Activated T-helper 17 cell treated with anti-CD3 and anti-CD28 coated beads, Interleukin-2, amount 50 U/mL, for 72 hours (primary cell): ENCODE data around the gene MAST4. TPM values are rescaled to one million over a fixed set of nuclear protein-coding genes. Genes with fewer than 3 reads are reported as not detected.
"Not testable (repeated sequence)": the region's sequence is repeated elsewhere in the genome, so short reads cannot be mapped to it uniquely, and the experiment has no call there.

Source experiments
- ATAC-seq: fragments of 150-1000 bp; cut with Tn5 transposase; replicated peaks from 2 replicates; pipeline ENCODE4 v1.10.0; 2021; ENCODE audit warnings: mild to moderate bottlenecking, moderate library complexity
- H3K27ac Mint-ChIP-seq: one replicate; pipeline ENCODE4 v1.8.0; 2022; ENCODE audit warnings: mixed read lengths
- H3K27me3 Mint-ChIP-seq: one replicate; pipeline ENCODE4 v1.8.0; 2022; ENCODE audit warnings: mixed read lengths
- H3K36me3 Mint-ChIP-seq: one replicate; pipeline ENCODE4 v1.8.0; 2022; ENCODE audit warnings: low read depth, mild to moderate bottlenecking, mixed read lengths
- H3K4me1 Mint-ChIP-seq: one replicate; pipeline ENCODE4 v1.8.0; 2022; ENCODE audit warnings: mixed read lengths
- H3K4me3 Mint-ChIP-seq: one replicate; pipeline ENCODE4 v1.8.0; 2022; ENCODE audit warnings: mild to moderate bottlenecking, mixed read lengths
- H3K9me3 Mint-ChIP-seq: one replicate; pipeline ENCODE4 v1.8.0; 2022; ENCODE audit warnings: mixed read lengths
- total RNA-seq, 2 donors: library from RNA; stranded (reverse); gene quantifications; one replicate each; pipeline ENCODE4 v1.2.3, GENCODE V29; 2022

The MAST4 gene
- total RNA-seq, 2 donors from 2014 or later, result 42.1 to 103 TPM

DNA sequence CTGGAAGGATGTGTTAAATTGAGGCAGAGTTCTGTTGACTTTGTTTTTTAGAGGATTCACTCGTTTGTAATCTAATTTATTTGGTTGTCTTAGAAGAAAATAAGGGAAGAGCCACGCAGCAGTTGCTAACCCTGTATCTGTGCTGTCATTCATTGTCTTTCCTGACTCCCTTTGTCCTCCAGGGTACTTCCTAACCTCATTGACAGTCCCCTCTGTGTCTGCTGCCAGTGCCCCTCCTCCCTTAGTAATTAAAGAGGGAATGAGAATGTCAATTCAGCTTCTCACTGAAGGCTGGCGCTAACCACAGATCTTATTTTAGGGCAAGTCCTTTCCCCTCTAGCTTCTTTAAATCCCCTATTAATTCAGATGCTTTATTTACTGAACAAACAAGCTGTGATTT, 84.0 kb downstream of the MAST4 start:
- no peak for ATAC-seq
- H3K4me3 Mint-ChIP-seq, result no peak overlapping the region
- H3K27ac Mint-ChIP-seq, result no peak overlapping the region
- no peaks in the 10 kb centered on the region for H3K36me3 Mint-ChIP-seq
- H3K27me3 Mint-ChIP-seq, result peaks cover 12% of the 10 kb centered on the region
- H3K4me1 Mint-ChIP-seq, result no peaks in the 10 kb centered on the region
- no peaks in the 10 kb centered on the region for H3K9me3 Mint-ChIP-seq

DNA sequence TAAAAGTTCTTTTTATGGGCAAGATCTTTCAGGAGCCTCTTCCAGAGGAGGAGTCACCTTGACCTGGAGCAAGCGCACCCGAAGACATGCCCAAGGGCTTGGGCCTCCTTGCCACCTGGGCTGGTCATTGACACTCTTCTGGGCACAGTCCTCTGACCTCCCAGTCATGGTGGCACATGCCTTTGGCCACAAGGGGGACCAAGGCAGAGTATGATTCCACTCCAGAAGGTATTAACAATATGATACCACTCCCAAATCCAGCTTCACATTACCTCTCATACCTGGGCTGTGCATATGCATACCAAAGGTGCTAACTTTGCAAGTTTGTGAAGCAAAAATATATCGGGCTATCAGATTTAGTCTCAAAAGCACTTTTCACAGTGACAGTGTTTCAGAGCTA, 84.6 kb downstream of the MAST4 start:
- Mint-ChIP-seq H3K4me3 (no peak overlapping the region), H3K27ac (no peak overlapping the region), H3K27me3 (peaks cover 6% of the 10 kb centered on the region), H3K36me3 (no peaks in the 10 kb centered on the region), H3K9me3 (no peaks in the 10 kb centered on the region), H3K4me1 (no peaks in the 10 kb centered on the region)
- ATAC-seq, result no peak

DNA sequence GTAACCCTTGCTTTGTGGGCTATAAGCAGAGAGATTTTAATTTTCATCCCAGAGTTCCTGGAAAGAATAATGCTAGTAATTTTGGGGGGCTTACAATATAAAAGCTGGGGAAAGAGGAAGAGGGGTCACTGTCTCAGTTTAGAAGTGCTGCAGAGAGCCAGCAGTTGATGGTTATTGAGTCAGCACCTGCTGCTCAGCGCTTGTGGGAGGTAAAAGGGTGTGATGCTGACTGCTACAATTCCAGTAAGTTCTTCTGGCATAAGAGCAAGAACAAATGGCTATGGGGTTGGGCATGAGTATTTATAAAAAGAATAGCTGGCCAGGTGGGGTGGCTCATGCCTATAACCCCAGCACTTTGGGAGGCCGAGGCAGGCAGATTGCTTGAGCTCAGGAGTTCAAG, 88.5 kb downstream of the MAST4 start:
- no peak for ATAC-seq
- H3K4me1 Mint-ChIP-seq, result no peaks in the 10 kb centered on the region
- no peaks in the 10 kb centered on the region for H3K36me3 Mint-ChIP-seq
- no peaks in the 10 kb centered on the region for H3K9me3 Mint-ChIP-seq
- no peak overlapping the region for H3K4me3 Mint-ChIP-seq
- H3K27ac Mint-ChIP-seq, result no peak overlapping the region
- peaks cover 3% of the 10 kb centered on the region for H3K27me3 Mint-ChIP-seq

DNA sequence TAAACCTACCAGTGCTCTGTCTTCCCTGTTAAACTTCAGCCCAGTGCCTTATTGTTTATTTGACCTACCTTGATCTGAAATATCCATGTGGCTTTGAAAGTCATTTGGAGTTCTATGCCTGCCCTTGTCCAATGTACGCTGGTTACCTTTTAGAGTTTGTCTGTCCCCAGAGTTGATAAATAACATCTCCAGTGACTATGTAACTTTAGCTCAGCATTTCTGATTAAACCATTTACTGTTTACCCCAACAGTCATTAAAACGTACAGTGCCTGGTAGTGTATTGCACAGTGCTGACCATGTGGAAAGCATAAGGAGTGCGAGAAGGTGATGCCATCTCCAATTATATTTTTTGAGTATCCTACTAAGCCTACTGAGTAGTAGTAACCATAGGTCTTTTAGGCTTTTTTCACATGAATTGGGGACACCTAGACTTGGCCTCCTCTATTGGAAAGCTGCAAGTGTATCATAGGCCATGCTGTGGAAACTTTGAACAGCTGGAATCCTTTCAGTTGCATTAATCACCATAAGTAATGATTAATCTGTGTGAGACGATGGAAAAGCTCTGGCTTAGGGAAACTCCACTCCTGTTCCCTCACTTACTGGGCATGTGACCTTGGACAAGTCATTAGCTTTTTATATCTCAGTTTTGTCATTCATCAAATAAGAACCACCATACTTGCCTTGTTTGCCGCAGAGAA, 93.5 kb downstream of the MAST4 start:
- no peak overlapping the region for H3K27ac Mint-ChIP-seq
- H3K9me3 Mint-ChIP-seq, result no peaks in the 10 kb centered on the region
- H3K4me1 Mint-ChIP-seq, result no peaks in the 10 kb centered on the region
- no peaks in the 10 kb centered on the region for H3K36me3 Mint-ChIP-seq
- ATAC-seq, result no peak
- H3K27me3 Mint-ChIP-seq, result peaks cover 11% of the 10 kb centered on the region
- H3K4me3 Mint-ChIP-seq, result no peak overlapping the region

DNA sequence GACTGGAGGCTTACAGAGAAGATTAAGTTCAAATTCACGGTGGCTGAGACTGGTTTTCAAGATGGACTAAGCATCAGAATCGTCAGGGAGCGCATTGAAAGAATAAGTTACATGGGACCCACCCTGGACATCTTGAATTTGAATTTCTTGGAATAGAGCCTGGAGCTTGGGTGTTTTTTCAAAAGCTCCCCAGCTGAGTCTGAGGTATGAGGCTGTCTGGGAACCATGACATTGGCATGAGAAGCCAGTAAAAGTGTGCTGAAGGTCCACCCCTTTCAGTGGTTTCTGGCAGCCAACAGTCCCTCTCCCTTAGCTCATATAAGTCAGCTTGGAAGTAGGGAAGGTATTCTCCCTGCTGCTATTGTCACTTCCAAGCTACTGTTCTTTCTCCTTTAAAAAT, 97.8 kb downstream of the MAST4 start:
- Mint-ChIP-seq H3K4me1 (no peaks in the 10 kb centered on the region), H3K36me3 (no peaks in the 10 kb centered on the region), H3K27ac (no peak overlapping the region)

DNA sequence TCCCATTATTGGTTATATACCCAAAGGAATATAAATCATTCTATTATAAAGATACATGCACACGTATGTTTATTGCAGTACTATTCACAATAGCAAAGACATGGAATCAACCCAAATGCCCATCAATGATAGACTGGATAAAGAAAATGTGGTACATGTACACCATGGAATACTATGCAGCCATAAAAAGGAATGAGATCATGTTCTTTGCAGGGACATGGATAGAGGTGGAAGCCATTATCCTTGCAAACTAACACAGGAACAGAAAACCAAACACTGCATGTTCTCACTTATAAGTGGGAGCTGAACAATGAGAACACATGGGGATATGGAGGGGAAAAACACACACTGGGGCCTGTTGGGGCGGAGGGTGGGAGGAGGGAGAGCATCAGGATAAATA, 99.6 kb downstream of the MAST4 start:
- not testable (repeated sequence) for H3K36me3 Mint-ChIP-seq, ATAC-seq, H3K9me3 Mint-ChIP-seq, H3K27ac Mint-ChIP-seq, H3K4me1 Mint-ChIP-seq, H3K4me3 Mint-ChIP-seq
- peaks cover 31% of the 10 kb centered on the region for H3K27me3 Mint-ChIP-seq

More for the DNA sequence above, 97.8 kb downstream of the MAST4 start:
- Mint-ChIP-seq H3K9me3 (no peaks in the 10 kb centered on the region), H3K27me3 (peaks cover 26% of the 10 kb centered on the region), H3K4me3 (no peak overlapping the region)
- no peak for ATAC-seq

DNA sequence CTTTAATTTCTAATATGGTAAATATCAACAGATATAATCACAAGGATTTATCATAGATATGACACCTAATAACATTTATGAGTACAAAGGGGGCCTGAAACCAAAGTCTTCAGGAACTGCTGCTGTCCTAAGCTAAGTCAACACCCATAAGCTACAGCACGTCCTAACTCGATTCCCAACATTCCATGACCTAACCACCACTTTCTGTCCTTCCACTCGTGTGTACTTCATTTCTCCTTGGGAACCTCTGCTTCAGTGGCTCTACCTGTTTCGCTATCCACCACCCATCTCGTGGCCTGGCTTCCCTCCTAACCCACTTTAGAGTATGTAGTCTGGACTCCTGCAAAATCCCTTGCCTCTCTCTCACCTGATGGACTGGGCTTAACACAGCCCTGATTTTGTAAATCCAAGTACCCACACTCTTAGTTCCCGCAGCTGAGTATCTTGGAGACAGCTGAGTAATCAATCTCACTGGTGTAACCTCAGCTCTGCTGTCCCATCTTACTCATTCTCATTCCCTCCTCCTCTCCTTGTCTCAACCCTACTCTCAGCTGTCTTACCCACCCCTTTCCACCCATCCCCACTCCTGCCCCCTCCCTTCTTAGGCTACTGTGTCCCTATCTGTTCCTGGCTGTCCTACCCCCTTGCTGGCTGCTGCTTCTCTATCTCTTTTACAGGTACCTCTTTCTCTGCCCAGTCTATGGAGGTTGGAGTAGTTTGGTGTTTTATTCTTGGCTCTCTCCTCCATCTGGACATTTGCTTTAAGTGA, 101.8 kb downstream of the MAST4 start:
- H3K4me1 Mint-ChIP-seq, result no peaks in the 10 kb centered on the region
- H3K27me3 Mint-ChIP-seq, result peaks cover 32% of the 10 kb centered on the region
- no peak overlapping the region for H3K4me3 Mint-ChIP-seq
- no peaks in the 10 kb centered on the region for H3K36me3 Mint-ChIP-seq
- no peak for ATAC-seq
- no peak overlapping the region for H3K27ac Mint-ChIP-seq
- H3K9me3 Mint-ChIP-seq, result no peaks in the 10 kb centered on the region

DNA sequence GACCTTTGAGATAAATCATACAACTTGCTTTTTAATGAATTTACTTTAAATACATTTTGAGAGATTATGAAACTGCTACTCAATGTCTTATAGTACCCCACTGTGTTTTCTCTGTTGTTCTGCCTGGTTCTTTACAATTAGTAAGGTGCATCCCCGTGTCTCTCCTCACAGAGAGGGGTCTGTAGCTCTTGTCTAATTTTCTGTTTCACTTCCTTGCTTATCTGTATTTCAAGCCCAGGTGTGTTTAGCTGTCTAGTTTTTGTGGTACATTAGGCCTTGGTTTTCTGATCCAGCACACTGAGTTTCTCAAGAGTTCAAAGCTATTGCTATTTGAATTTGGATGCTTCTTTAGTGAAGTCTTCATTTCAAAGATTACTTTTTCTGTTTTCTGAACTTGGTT, 105.1 kb downstream of the MAST4 start:
- Mint-ChIP-seq H3K4me1 (no peaks in the 10 kb centered on the region), H3K27ac (no peak overlapping the region), H3K4me3 (no peak overlapping the region), H3K9me3 (no peaks in the 10 kb centered on the region), H3K27me3 (peaks cover 26% of the 10 kb centered on the region), H3K36me3 (no peaks in the 10 kb centered on the region)
- ATAC-seq, result no peak

DNA sequence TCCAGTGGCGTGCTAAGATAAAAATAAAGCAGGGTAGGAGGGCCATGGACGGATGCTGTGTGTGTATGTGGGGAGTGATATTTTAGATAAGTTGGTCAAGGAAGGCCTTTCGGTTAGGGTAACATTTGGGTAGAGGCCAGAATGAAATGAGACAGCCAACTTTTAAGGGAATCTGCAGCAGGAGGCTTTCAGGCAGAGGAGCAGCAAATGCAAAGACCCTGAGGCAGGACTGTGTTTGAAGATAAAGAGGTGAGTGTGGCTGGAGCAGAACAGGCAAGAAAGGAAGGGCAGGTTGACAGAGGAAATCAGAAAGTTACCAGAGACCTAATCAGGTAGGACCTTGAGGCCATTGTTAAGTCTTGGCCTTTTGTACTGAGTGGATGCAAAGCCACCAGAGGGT, 106.2 kb downstream of the MAST4 start:
- Mint-ChIP-seq H3K4me1 (no peaks in the 10 kb centered on the region), H3K27ac (no peak overlapping the region), H3K9me3 (peaks cover 3% of the 10 kb centered on the region), H3K4me3 (no peak overlapping the region), H3K36me3 (no peaks in the 10 kb centered on the region), H3K27me3 (peaks cover 28% of the 10 kb centered on the region)
- no peak for ATAC-seq

DNA sequence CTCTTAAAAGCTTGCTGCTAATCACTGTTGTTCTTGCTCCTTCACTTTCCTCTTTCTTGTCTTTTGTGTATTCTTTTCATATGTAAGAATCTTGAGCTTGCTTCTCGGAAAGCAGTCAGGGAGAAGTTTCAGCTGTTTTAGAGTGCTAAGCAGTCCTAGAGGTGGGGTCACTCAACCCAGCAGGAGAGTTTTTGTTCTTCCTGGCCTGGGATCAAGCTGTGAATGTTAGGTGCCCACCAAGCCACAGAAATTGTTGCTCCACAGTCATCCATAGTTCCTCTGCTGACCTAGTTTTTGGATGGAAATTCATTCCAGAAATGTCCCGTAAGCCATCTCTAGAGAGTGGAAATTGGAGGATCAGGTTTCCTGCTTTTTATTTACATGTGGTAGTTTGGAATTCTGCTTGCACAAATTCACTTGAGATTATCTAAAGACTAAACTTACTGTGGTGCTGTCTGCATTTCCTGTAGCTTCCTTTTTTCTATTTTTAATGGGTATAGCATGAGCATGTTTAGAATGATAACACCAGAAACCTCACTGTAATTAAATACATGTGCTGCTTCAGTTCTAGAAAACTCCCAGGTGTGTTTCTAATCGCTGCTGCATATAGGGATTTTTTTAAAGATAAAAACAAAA, 108.7 kb downstream of the MAST4 start:
- Mint-ChIP-seq H3K27me3 (peaks cover 16% of the 10 kb centered on the region), H3K9me3 (peaks cover 4% of the 10 kb centered on the region), H3K36me3 (no peaks in the 10 kb centered on the region), H3K27ac (no peak overlapping the region), H3K4me3 (no peak overlapping the region), H3K4me1 (no peaks in the 10 kb centered on the region)
- ATAC-seq, result no peak

DNA sequence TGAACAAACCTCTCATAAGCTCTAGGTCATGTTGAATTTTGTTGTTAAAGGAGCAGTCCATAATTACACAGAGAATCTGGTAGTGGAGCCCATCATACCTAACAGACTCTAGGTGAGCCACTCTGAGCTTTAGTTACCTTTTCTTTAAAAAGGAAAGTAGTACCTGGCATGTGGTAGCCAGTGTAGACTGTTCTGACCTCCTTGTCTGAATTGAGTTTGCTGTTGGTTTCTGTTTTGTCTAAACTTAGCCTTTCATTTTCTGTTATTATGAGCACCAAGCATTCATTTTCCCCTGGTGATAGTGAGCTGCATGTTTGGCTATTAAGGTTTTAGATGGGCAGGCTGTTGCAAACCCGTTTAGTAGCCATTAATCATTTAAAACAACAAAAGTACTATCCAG, 112.2 kb downstream of the MAST4 start:
- no peak overlapping the region for H3K27ac Mint-ChIP-seq
- H3K9me3 Mint-ChIP-seq, result peaks cover 11% of the 10 kb centered on the region
- ATAC-seq, result peak; percentile 37
- H3K36me3 Mint-ChIP-seq, result no peaks in the 10 kb centered on the region
- H3K4me1 Mint-ChIP-seq, result no peaks in the 10 kb centered on the region
- H3K4me3 Mint-ChIP-seq, result no peak overlapping the region
- peaks cover 21% of the 10 kb centered on the region for H3K27me3 Mint-ChIP-seq

DNA sequence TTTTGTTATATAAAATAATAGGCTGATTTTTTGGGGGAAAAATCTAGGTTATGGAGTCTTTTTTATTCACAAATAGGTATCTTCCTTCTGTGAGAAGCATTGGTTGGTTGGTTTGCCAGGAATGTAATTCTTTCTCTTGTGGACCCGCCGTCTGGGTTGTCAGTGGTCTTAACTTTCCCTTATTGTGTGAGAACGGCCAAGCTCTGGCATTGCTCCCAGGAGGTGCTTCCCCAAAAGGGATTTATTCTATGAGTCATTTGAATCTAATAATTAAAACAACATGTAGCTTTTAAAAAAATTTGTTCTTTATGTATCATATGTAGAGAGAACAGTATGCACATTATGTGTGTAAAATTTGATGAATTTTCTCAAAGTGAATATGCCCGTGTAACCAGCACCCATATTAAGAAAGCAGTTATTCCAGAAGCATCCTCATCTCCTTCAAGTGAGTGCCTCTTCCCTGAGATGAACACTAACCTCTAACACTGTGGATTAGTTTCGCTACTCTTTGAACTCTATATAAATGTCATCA, 114.4 kb downstream of the MAST4 start:
- H3K27ac Mint-ChIP-seq, result no peak overlapping the region
- H3K4me1 Mint-ChIP-seq, result no peaks in the 10 kb centered on the region
- H3K27me3 Mint-ChIP-seq, result peaks cover 24% of the 10 kb centered on the region
- H3K36me3 Mint-ChIP-seq, result no peaks in the 10 kb centered on the region
- H3K4me3 Mint-ChIP-seq, result no peak overlapping the region
- no peak for ATAC-seq
- peaks cover 11% of the 10 kb centered on the region for H3K9me3 Mint-ChIP-seq

DNA sequence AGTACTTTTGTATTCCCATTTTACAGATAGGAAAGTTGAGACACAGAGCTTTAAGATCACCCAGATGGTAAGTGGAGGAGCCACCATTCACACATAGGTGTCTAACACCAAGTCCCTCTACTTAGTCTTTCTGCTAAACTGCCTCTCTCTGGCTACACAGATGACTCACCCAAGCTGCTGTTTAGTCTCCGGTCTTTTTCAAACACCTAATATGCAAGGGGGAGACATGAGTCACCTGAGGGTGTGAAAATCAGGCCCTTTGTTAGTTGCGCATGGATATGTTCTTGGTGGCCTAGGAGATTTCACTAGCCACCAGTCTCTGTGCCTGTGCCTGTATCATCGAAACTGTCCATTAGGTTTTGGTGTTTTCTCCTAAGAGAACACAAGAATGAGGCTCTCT, 117.8 kb downstream of the MAST4 start:
- H3K27me3 Mint-ChIP-seq, result peaks cover 20% of the 10 kb centered on the region
- H3K9me3 Mint-ChIP-seq, result peaks cover 7% of the 10 kb centered on the region
- no peak overlapping the region for H3K4me3 Mint-ChIP-seq
- H3K4me1 Mint-ChIP-seq, result no peaks in the 10 kb centered on the region
- H3K36me3 Mint-ChIP-seq, result no peaks in the 10 kb centered on the region
- peak; percentile 44 for ATAC-seq
- no peak overlapping the region for H3K27ac Mint-ChIP-seq

DNA sequence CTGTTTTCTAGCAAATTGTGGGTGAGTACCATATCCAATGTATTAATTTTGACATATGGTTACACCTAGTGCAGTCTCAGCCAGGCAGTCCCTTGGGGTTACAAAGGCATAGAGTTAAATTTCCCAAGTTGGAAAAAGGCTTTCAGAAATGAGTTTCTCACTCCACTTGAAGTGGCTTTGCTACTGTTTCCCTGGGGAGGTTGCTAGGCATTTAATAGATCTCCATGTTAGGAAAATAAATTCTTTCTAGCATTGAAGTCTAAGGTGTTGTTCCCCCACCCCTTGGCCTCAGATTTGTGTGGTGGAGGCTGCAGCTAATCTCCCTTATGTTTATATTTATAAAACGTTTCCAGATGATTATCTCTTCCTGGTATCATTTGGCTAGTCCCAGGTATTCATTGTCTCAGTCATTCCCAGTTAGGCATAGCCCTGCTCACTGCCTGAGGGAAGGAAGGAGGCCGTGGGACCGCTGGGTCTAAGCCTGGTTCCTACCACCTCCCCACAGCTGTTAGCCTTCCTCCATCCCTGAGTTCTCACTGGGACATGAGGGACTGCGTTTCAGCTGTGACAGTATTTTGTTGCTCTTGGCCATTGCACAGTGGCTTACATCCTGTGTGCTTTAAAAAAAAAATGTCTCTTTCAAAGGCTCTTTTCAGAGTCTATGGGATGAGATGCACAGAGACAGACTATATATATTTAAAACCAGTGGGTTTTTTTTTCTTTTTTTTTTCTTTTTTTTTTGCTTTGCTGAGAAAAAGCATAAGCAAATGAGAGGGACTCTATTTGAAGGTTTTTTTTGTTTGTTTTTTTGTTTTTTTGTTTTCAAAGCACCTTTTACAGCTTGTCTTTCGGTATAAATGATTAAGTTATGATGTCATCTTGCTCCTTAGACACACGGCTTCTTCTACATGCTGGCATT, 121.5 kb downstream of the MAST4 start:
- Mint-ChIP-seq H3K36me3 (no peaks in the 10 kb centered on the region), H3K4me1 (no peaks in the 10 kb centered on the region), H3K9me3 (no peaks in the 10 kb centered on the region), H3K27ac (no peak overlapping the region), H3K4me3 (no peak overlapping the region), H3K27me3 (peaks cover 20% of the 10 kb centered on the region)
- ATAC-seq, result no peak
